GM04503 (cell line): Measurements from ENCODE around the gene SPTLC2.

Source experiments
- DNase-seq: peaks from one replicate; pipeline ENCODE4 v3.0.0-alpha.2; 2012; ENCODE audit warnings: low read depth

The SPTLC2 gene

GRCh38 chr14:77505031-77505430, 111.4 kb downstream of the SPTLC2 start:
- DNase-seq, result no peak

GRCh38 chr14:77503138-77503537, 113.3 kb downstream of the SPTLC2 start:
- DNase-seq, result no peak

DNA sequence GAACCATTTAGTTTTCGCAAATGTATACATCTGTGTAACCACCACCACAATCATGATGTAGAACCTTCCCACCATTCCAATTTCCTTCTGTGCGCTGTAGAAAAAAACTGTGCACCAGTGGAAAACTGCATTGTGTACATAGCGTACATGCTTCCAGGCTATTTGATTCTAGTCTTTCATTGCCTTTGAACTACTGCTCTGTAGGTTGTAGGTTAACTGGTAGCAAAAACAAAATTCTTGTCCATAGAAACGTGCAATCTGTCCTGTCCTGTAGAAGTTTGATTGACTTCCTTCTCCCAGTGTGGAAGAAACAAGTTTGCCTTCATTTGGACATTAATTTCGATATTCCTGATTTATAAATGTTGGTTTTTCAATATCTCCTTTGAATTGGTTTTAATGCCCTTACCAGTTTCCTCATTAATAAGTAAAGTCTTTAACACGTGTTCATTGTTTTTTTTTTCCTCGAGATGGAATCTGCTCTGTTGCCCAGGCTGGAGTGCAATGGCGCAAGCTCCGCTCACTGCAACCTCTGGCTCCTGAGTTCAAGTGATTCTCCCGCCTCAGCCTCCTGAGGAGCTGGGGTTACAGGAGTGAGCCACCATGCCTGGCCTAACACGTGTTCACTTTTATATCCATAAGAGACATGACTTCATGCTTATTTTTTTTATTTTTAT, 114.2 kb downstream of the SPTLC2 start:
- no peak for DNase-seq

DNA sequence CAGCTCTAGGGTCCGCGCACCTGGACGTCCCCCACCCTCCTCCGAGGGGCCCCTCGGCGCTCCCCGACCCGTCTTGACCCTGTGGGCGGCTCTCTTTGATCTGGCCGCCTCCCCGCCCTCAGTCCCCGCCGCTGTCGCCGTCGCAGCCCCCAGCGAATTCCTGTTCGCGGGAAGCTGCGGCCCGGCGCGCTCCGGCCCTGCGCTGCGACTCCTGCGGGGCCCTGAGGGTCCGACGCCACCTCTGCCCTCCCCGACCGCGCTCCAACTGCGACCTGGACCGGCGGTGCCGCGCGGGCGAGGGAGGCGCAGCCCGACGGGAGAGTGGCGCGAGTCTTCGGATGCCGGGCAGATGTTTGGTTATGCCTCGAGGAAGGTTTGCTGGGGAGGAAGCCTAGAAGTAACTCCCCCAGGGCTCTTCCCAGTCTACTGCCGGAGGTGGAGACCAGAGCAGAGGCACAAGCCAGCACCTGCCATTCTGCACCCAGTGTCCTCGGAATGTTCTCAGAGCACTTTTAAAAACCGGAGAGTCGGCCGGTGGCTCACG, 117.4 kb downstream of the SPTLC2 start:
- no peak for DNase-seq

DNA sequence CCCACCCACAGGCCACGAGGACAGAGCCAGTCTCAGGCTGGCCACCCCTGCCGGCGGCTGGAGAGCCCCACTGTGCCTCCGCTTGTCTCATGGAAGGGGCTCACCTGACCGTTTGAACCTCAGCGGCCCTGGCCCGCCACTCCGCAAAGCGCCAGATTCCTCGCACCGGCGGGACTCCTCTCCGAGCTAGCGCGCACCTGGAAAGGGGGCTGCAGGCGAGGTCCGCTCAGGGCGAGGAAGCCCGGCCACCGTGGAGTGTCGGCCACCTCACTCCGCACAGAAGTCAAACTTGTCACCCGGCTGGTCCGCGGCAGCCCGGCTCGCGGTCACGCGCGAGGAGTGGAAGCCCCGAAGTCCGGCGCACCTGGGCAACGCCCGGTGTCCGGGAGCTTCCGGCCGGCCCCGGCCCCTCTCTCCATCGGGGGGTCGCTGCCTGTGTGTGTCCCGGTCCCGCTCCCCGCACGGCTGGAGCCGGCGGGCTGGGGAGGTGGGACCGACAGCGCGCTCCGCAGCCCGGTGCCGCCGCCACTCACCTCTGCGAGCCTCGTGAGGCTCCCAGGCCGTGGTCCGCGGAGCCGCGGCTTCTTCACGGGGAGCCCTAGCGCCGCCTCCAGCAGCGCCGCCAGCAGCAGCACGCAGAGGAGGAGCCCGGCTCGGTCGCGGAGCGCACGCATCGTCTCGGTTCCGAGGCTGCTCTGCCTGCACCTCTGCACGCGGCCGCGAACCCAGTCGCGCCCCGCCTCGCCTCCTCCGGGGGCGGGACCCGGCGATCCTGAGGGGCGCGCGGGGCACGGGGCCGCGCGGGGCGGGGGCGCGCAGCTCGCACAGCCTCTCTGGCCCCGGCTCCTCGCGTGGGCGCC, 118.1 kb downstream of the SPTLC2 start, which contains the start of gene ISM2:
ISM2 (minus strand) TSS at position 697 of the 860 bp plus-strand sequence; CDS start at position 674, 23 bp downstream.
- no peak for DNase-seq

- no peak for DNase-seq
These were observed 121.1 kb downstream of the SPTLC2 start for GRCh38 chr14:77495334-77495733.

- DNase-seq, result no peak
These were observed 125.4 kb downstream of the SPTLC2 start for GRCh38 chr14:77491056-77491455.

- DNase-seq, result no peak
These were observed 126.0 kb downstream of the SPTLC2 start for GRCh38 chr14:77490347-77490986.

- DNase-seq, result no peak
These were observed 127.4 kb downstream of the SPTLC2 start for GRCh38 chr14:77489041-77489440.

- DNase-seq, result no peak
These were observed 127.9 kb downstream of the SPTLC2 start for GRCh38 chr14:77488558-77488957.

- DNase-seq, result peak; percentile 30
These were observed 130.3 kb downstream of the SPTLC2 start for GRCh38 chr14:77485901-77486678.

- no peak for DNase-seq
These were observed 131.2 kb downstream of the SPTLC2 start for GRCh38 chr14:77485256-77485655.

DNA sequence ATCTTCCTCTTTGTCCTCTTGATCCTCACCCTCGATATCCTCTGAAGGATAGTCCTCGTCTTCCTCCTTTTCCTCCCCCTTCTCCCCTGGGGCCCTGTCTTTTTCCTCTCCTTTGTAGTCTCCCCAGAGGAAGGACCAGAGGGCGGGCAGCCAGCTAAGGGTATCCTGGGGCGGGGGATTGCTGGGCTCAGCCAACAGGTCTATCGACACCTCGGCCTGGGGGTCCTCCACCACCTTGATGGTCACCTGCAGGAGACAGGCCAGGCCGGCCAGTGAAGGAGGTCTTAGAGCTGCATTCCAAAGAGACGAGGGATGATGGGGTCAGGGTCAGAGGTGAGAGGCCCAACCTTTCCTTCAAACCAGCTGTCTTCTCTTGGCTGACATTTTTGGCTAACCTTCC, 134.0 kb downstream of the SPTLC2 start:
- no peak for DNase-seq

GRCh38 chr14:77478796-77479195, 137.6 kb downstream of the SPTLC2 start:
- DNase-seq, result no peak

GRCh38 chr14:77478029-77478428, 138.4 kb downstream of the SPTLC2 start:
- no peak for DNase-seq

DNA sequence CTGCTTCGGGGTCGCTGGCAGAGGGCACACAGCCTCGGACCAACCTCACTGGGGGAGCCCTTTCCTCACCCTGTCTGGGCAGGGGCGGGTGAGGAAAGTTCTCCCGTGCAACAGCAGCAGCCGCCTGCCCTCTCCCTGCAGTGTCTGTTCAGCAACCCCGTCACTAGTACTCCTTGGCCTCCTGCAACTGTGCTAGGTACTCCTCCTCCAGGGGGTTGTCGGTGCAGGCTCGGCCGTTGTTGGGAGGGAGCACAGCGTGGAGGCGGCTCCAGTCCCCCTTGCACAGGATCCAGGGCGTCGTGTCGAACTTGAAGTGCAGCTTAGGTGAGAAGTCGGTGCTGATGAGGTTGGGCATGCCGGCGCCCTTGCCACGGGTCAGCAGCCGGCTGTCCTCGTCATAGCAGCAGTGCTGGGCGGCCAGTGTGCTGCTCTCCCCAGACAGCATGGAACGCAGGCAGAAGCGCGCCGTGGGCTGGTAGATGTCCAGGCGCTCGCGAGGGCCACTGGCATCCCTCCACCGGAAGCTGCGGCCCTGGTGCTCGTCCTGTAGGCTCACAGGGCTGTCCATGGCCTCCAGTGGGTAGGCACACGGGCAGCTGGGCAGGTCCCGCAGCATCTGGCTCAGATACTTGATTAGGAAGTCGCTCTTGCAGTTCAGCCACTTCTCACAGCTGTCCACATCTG, 140.9 kb downstream of the SPTLC2 start:
- no peak for DNase-seq

DNA sequence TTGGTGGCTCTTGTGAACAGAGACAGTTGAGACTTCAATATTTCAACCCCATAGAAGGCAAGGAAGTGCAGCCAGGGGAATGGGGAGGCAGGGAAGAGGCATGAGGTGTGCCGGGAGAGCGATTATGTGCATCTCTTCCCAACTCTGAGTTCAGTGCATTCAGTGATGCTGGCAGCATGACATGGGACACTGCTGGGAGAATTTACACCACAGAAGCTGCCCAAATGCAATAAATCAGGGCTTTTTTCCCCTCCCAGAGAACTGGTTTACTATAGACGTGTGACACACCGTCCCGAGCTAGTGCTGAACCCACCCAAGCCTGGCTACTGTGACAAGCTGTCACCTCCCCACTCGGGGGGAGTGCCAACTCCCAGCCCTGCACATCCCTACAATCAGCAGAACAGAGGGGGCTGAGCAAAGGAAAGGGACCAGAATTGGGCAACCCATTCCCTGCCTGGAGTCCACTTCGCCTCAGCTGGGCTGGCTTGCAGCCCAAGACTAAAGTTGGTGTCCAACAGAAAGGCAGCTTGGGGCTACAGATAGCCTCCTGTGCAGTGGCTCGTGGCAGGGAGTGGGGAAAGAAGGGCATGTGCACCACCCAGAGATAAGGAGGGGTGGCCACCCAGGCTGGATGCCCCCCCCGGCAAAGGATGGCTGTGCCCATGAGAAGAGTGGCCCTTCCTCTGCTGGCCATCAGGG, 141.8 kb downstream of the SPTLC2 start:
- DNase-seq, result no peak

GRCh38 chr14:77473921-77474320, 142.5 kb downstream of the SPTLC2 start:
- no peak for DNase-seq

DNA sequence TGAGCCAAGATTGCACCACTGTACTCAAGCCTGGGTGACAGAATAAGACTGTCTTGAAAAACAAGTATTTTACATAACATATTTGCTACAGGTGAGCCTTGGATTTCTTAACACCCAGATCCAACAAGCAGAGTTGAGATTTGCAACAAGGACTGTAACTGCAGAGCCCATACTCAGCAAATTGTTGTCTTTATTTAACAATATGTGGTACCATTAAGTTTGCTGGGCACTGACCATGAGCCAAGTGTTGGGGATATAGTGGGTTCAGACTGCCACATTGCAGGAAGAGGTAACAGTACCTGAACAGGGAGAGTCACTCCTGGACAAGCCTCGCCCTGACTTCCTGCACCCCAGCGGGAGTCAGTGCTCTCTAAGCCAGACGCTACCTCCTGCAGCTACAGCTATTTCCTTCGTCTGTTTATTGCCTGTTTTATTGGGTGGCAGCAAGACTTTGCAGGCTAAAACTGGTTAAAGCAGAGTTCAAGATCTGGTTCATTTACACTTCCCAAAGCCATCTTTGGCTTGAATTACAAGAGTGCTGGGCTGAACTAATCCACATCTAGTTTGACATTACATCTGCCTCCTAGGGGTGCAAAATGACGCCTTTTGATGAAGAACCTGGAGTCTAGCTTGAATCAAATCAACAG, 146.1 kb downstream of the SPTLC2 start:
- DNase-seq, result no peak

- no peak for DNase-seq
These were observed 146.9 kb downstream of the SPTLC2 start for GRCh38 chr14:77469539-77469938.
